Testis (tissue), 3 donors: ENCODE data around the gene C1orf21. TPM values are rescaled to one million over a fixed set of nuclear protein-coding genes. Genes with fewer than 3 reads are reported as not detected.

Experiments
- DNase-seq: peaks from one replicate; pipeline ENCODE4 v3.0.0-alpha.2; 2019
- H3K27ac ChIP-seq, 2 donors: fragments of 200-600 bp; sonication (generic); one replicate each; pipeline ENCODE4 v1.5.1; 2019
- H3K27me3 ChIP-seq: fragments of 200-600 bp; sonication (generic); one replicate; pipeline ENCODE4 v1.5.1; 2019
- H3K36me3 ChIP-seq: fragments of 200-600 bp; sonication (generic); one replicate; pipeline ENCODE4 v1.5.1; 2017; ENCODE audit warnings: low read depth; ENCODE audit errors: missing control alignments
- H3K4me1 ChIP-seq: fragments of 200-600 bp; sonication (generic); one replicate; pipeline ENCODE4 v1.5.1; 2019
- H3K4me3 ChIP-seq, 2 donors: fragments of 200-600 bp; sonication (generic); one replicate each; pipeline ENCODE4 v1.5.1; 2017 to 2019
- H3K9me3 ChIP-seq: fragments of 200-600 bp; sonication (generic); one replicate; pipeline ENCODE4 v1.5.1; 2017
- CTCF ChIP-seq, 3 experiments: fragments of 450-650 bp in 2 of 3; fragments of 200-600 bp in 1 of 3; sonication (generic) in 1 of 3; IDR thresholded peaks; one replicate each; pipeline ENCODE4 v1.5.1; 2016 to 2019; ENCODE audit warnings: antibody characterized with exemption in 3 of 3, mild to moderate bottlenecking in 2 of 3, moderate library complexity in 1 of 3
- POLR2A ChIP-seq: fragments of 450-650 bp; IDR thresholded peaks from one replicate; pipeline ENCODE4 v1.6.1; 2017; ENCODE audit warnings: antibody characterized with exemption, mild to moderate bottlenecking, moderate library complexity
- WGBS, 2 donors: methylation state at CpG; one replicate each; pipeline ENCODE4 v1.1.5; 2018; 5-methylcytosine and 5-hydroxymethylcytosine counted together
- intact Hi-C: fragments of 100-400 bp; cut with DNase I; formaldehyde crosslinking; loops from one replicate; pipeline ENCODE4 v1.15.1; 2023; ENCODE audit warnings: low total_unique reads
- polyA plus RNA-seq: library from polyadenylated mRNA; stranded (reverse); fragments of 350-450 nt; fragmentation: Illumina TruSeq; extraction: RNeasy Lipid Tissue Mini Kit (QIAGEN cat#74804); gene quantifications from one replicate; pipeline ENCODE4 v1.2.3, GENCODE V29; 2014; ENCODE audit warnings: low read depth, low replicate concordance; ENCODE audit not compliant: insufficient read depth
- total RNA-seq, 2 donors: library from RNA; depleted of rRNA; stranded (reverse); fragments of >200 nt; gene quantifications; one replicate each; pipeline ENCODE4 v1.2.3, GENCODE V29; 2016

The C1orf21 gene
- total and polyA plus RNA-seq, 3 donors from 2014 or later = 13.9 to 17.2 (median 16.0) TPM

- no peak for DNase-seq
- Histone ChIP-seq H3K4me3 (no peak overlapping the region), H3K27me3 (no peaks in the 10 kb centered on the region), H3K4me1 (peaks cover 34% of the 10 kb centered on the region), H3K36me3 (no peaks in the 10 kb centered on the region), H3K9me3 (no peaks in the 10 kb centered on the region), H3K27ac (peak overlapping the region; percentile 80)
- TF ChIP-seq CTCF (IDR thresholded peaks at IDR 0.05) = no peak
- no peak for TF ChIP-seq POLR2A
- intact Hi-C loops = no loop called here
- 51 to 54% methylated on average over 5 of the region's 5 CpGs for WGBS, 2 donors
Observed at GRCh38 chr1:184630679-184631060, 243.8 kb downstream of the C1orf21 start.

GRCh38 chr1:184632415-184633175 lies 245.8 kb downstream of the C1orf21 start:
- Histone ChIP-seq H3K4me1 (peaks cover 18% of the 10 kb centered on the region), H3K4me3 (no peak overlapping the region), H3K27ac (no peak overlapping the region), H3K9me3 (no peaks in the 10 kb centered on the region), H3K27me3 (no peaks in the 10 kb centered on the region), H3K36me3 (no peaks in the 10 kb centered on the region)
- WGBS, 2 donors = 87 to 89% methylated on average over 8 of the region's 8 CpGs
- intact Hi-C loops = no loop called here
- TF ChIP-seq POLR2A (no peak), CTCF (IDR thresholded peaks at IDR 0.05) (no peak)
- DNase-seq = no peak

- DNase-seq = no peak
- no peak overlapping the region for H3K27ac ChIP-seq
- intact Hi-C loops = no loop called here
Observed at GRCh38 chr1:184633785-184634184, 247.0 kb downstream of the C1orf21 start.

GRCh38 chr1:184634296-184634695 lies 247.5 kb downstream of the C1orf21 start:
- TF ChIP-seq POLR2A (no peak), CTCF (IDR thresholded peaks at IDR 0.05) (no peak)
- peaks cover 16% of the 10 kb centered on the region for H3K4me1 ChIP-seq
- no peak overlapping the region for H3K27ac ChIP-seq
- intact Hi-C loops = no loop called here
- DNase-seq = no peak
- H3K27me3 ChIP-seq = no peaks in the 10 kb centered on the region
- no peak overlapping the region for H3K4me3 ChIP-seq
- no peaks in the 10 kb centered on the region for H3K36me3 ChIP-seq
- WGBS, 2 donors = 96 to 100% methylated on average over 1 of the region's 1 CpG
- H3K9me3 ChIP-seq = no peaks in the 10 kb centered on the region

More at GRCh38 chr1:184633785-184634184, 247.0 kb downstream of the C1orf21 start:
- H3K36me3 ChIP-seq = no peaks in the 10 kb centered on the region
- H3K27me3 ChIP-seq = no peaks in the 10 kb centered on the region
- H3K4me1 ChIP-seq = peaks cover 17% of the 10 kb centered on the region
- no peaks in the 10 kb centered on the region for H3K9me3 ChIP-seq
- no peak overlapping the region for H3K4me3 ChIP-seq
- 83 to 84% methylated on average over 4 of the region's 4 CpGs for WGBS, 2 donors
- TF ChIP-seq POLR2A (no peak), CTCF (IDR thresholded peaks at IDR 0.05) (no peak)
